OCI-LY3 (cell line): ENCODE measurements around the gene GAS2L1.

Experiments
- H2AFZ ChIP-seq: fragments of 200-600, 300-600 bp; shearing (Covaris generic); 2 replicates; pipeline ENCODE4 v1.6.0; 2014; ENCODE audit warnings: antibody characterized with exemption, low read depth, low read length
- H3K27ac ChIP-seq: fragments of 200-600, 300-600 bp; sonication (generic); 2 replicates; pipeline ENCODE4 v1.5.1; 2014; ENCODE audit warnings: mild to moderate bottlenecking, low read length, moderate library complexity, mixed read lengths
- H3K27me3 ChIP-seq: fragments of 200-600, 300-600 bp; sonication (generic); 2 replicates; pipeline ENCODE4 v1.6.1; 2014; ENCODE audit warnings: low read depth, low read length, mixed read lengths
- H3K36me3 ChIP-seq: fragments of 200-600, 300-600 bp; sonication (generic); replicated peaks from 2 replicates; pipeline ENCODE3; 2014; ENCODE audit warnings: low read depth, low read length, mixed read lengths
- H3K4me1 ChIP-seq: fragments of 300-600, 200-600 bp; sonication (generic); 2 replicates; pipeline ENCODE4 v1.6.1; 2014; ENCODE audit warnings: low read length, mixed read lengths
- H3K4me2 ChIP-seq: fragments of 200-600, 300-600 bp; sonication (generic); 2 replicates; pipeline ENCODE4 v1.6.1; 2014; ENCODE audit warnings: low read length, mixed read lengths
- H3K4me3 ChIP-seq: fragments of 300-600, 200-600 bp; sonication (generic); 2 replicates; pipeline ENCODE4 v1.5.1; 2014; ENCODE audit warnings: antibody characterized with exemption, mild to moderate bottlenecking, low read length, moderate library complexity
- H3K79me2 ChIP-seq: fragments of 300-600, 200-600 bp; shearing (Covaris generic); 2 replicates; pipeline ENCODE4 v1.6.1; 2014; ENCODE audit warnings: mild to moderate bottlenecking, low read length, mixed read lengths
- H3K9ac ChIP-seq: fragments of 300-600, 200-600 bp; shearing (Covaris generic); 2 replicates; pipeline ENCODE4 v1.6.0; 2014; ENCODE audit warnings: mild to moderate bottlenecking, low read length, moderate library complexity
- H3K9me3 ChIP-seq: fragments of 200-600, 300-600 bp; shearing (Covaris generic); 2 replicates; pipeline ENCODE4 v1.6.1; 2014; ENCODE audit warnings: low read length, mixed read lengths; ENCODE audit not compliant: insufficient read depth
- H4K20me1 ChIP-seq: fragments of 200-600, 300-600 bp; sonication (generic); 2 replicates; pipeline ENCODE4 v1.6.1; 2016; ENCODE audit warnings: low read length, mixed read lengths; ENCODE audit not compliant: insufficient read depth
- CTCF ChIP-seq: fragments of 200-600, 300-600 bp; sonication (generic); IDR thresholded peaks from 2 replicates; pipeline ENCODE4 v1.5.1; 2014; ENCODE audit warnings: antibody characterized with exemption, low read length, low read depth
- EZH2phosphoT487 ChIP-seq: fragments of 200-600 bp; shearing (Covaris generic); IDR thresholded peaks from 2 replicates; pipeline ENCODE4 v1.6.1; 2018; ENCODE audit warnings: antibody characterized with exemption, mixed run types, low read depth

The GAS2L1 gene

GRCh38 chr22:29340566-29340965 lies 34.1 kb downstream of the GAS2L1 start:
- Histone ChIP-seq H4K20me1 (0 out of 2 replicates have a peak, but pooled peaks cover 3% of the 10 kb centered on the region), H3K79me2 (no peaks in the 10 kb centered on the region), H3K9ac (no peak overlapping the region), H2AFZ (no peak overlapping the region), H3K36me3 (peaks cover 70% of the 10 kb centered on the region), H3K4me3 (no peak overlapping the region), H3K27ac (no peak overlapping the region), H3K27me3 (no peaks in the 10 kb centered on the region), H3K9me3 (no peaks in the 10 kb centered on the region), H3K4me2 (no peak overlapping the region), H3K4me1 (no peaks in the 10 kb centered on the region)
- TF ChIP-seq EZH2phosphoT487 = no peak
- no peak for TF ChIP-seq CTCF

- Histone ChIP-seq H3K9ac (no peak overlapping the region), H3K4me1 (no peaks in the 10 kb centered on the region), H3K36me3 (peaks cover 69% of the 10 kb centered on the region), H3K9me3 (no peaks in the 10 kb centered on the region), H3K4me2 (no peak overlapping the region), H4K20me1 (0 out of 2 replicates have a peak, but pooled peaks cover 3% of the 10 kb centered on the region), H3K4me3 (no peak overlapping the region), H3K27me3 (no peaks in the 10 kb centered on the region), H3K79me2 (no peaks in the 10 kb centered on the region), H2AFZ (no peak overlapping the region), H3K27ac (no peak overlapping the region)
- TF ChIP-seq CTCF (no peak), EZH2phosphoT487 (no peak)
Observed at GRCh38 chr22:29341056-29341848, 34.8 kb downstream of the GAS2L1 start.

GRCh38 chr22:29341849-29342127 lies 35.3 kb downstream of the GAS2L1 start:
- Histone ChIP-seq H3K27me3 (no peaks in the 10 kb centered on the region), H3K4me2 (no peak overlapping the region), H3K4me1 (no peaks in the 10 kb centered on the region), H3K27ac (no peak overlapping the region), H2AFZ (no peak overlapping the region), H3K4me3 (no peak overlapping the region), H3K9me3 (no peaks in the 10 kb centered on the region), H3K9ac (no peak overlapping the region), H4K20me1 (0 out of 2 replicates have a peak, but pooled peaks cover 3% of the 10 kb centered on the region), H3K36me3 (peaks cover 72% of the 10 kb centered on the region), H3K79me2 (no peaks in the 10 kb centered on the region)
- no peak for TF ChIP-seq EZH2phosphoT487
- no peak for TF ChIP-seq CTCF

- peaks cover 72% of the 10 kb centered on the region for H3K36me3 ChIP-seq
- H3K27ac ChIP-seq = no peak overlapping the region
- no peaks in the 10 kb centered on the region for H3K9me3 ChIP-seq
- no peak overlapping the region for H3K4me3 ChIP-seq
- 0 out of 2 replicates have a peak, but pooled peaks cover 3% of the 10 kb centered on the region for H4K20me1 ChIP-seq
- H3K27me3 ChIP-seq = no peaks in the 10 kb centered on the region
- TF ChIP-seq EZH2phosphoT487 (no peak), CTCF (no peak)
- no peaks in the 10 kb centered on the region for H3K4me1 ChIP-seq
- no peak overlapping the region for H3K4me2 ChIP-seq
- no peak overlapping the region for H3K9ac ChIP-seq
- H3K79me2 ChIP-seq = no peaks in the 10 kb centered on the region
- H2AFZ ChIP-seq = no peak overlapping the region
Observed at GRCh38 chr22:29342177-29342576, 35.7 kb downstream of the GAS2L1 start.
